CD4-positive, alpha-beta memory T cell (primary cell): ENCODE data around the gene KDM3B. TPM values are rescaled to one million over a fixed set of nuclear protein-coding genes. Genes with fewer than 3 reads are reported as not detected.
A peak's percentile ranks its signal among the peaks of the same experiment; 100 is the strongest.

ENCODE experiments used
- CTCF ChIA-PET: fragments of 350-600 bp; sonication (Branson Sonifier 250); formaldehyde crosslinking; loops from one replicate; lab custom pipeline; 2021; ENCODE audit warnings: inconsistent platforms; ENCODE audit not compliant: partially characterized antibody; lab: Charles Lee
- POLR2A ChIA-PET: fragments of 350-600 bp; sonication (Branson Sonifier 250); formaldehyde crosslinking; loops from one replicate; lab custom pipeline; 2021; ENCODE audit not compliant: partially characterized antibody; lab: Charles Lee
- DNase-seq, 5 donors: peaks; one replicate each; pipeline versions ENCODE4 v3.0.0 to v3.0.0-alpha.2; 2020 to 2022; ENCODE audit warnings: mixed read lengths in 1 of 5
- H3K27ac ChIP-seq: one replicate; pipeline ENCODE4 v1.7.0; 2013; ENCODE audit warnings: low read depth, low read length
- H3K27me3 ChIP-seq: 2 replicates; pipeline ENCODE4 v1.7.0; 2013; ENCODE audit warnings: mild to moderate bottlenecking, low read length, moderate library complexity; ENCODE audit not compliant: insufficient read depth
- H3K36me3 ChIP-seq: 2 replicates; pipeline ENCODE4 v1.7.0; 2013; ENCODE audit warnings: mild to moderate bottlenecking, low read length, moderate library complexity; ENCODE audit not compliant: insufficient read depth
- H3K4me1 ChIP-seq: 2 replicates; pipeline ENCODE4 v1.7.0; 2013; ENCODE audit warnings: mild to moderate bottlenecking, low read length, moderate library complexity; ENCODE audit not compliant: insufficient read depth
- H3K4me3 ChIP-seq, 2 donors: one replicate each; pipeline ENCODE4 v1.7.0; 2013; ENCODE audit warnings: low read length in 2 of 2, mild to moderate bottlenecking in 1 of 2
- H3K9me3 ChIP-seq, 2 donors: one replicate each; pipeline ENCODE4 v1.7.0; 2013; ENCODE audit warnings: low read length in 2 of 2, control low read depth in 1 of 2; ENCODE audit not compliant: control insufficient read depth in 1 of 2
- H3K27ac Mint-ChIP-seq, 7 donors: one replicate each; pipeline ENCODE4 v1.8.0; 2020 to 2021; ENCODE audit warnings: mixed read lengths in 7 of 7, mild to moderate bottlenecking in 6 of 7, inconsistent platforms in 3 of 7, moderate library complexity in 3 of 7
- H3K27me3 Mint-ChIP-seq, 2 donors: one replicate each; pipeline ENCODE4 v1.8.0; 2020 to 2021; ENCODE audit warnings: mixed read lengths in 2 of 2
- H3K36me3 Mint-ChIP-seq, 2 donors: one replicate each; pipeline ENCODE4 v1.8.0; 2020 to 2021; ENCODE audit warnings: mixed read lengths in 2 of 2, inconsistent platforms in 1 of 2, mild to moderate bottlenecking in 1 of 2
- H3K4me1 Mint-ChIP-seq, 4 donors: one replicate each; pipeline ENCODE4 v1.8.0; 2020 to 2021; ENCODE audit warnings: mixed read lengths in 4 of 4, mild to moderate bottlenecking in 1 of 4
- H3K4me3 Mint-ChIP-seq, 8 donors: one replicate each; pipeline ENCODE4 v1.8.0; 2020 to 2021; ENCODE audit warnings: mixed read lengths in 8 of 8, mild to moderate bottlenecking in 7 of 8, moderate library complexity in 6 of 8, inconsistent platforms in 3 of 8
- H3K9me3 Mint-ChIP-seq, 8 donors: one replicate each; pipeline ENCODE4 v1.8.0; 2020 to 2021; ENCODE audit warnings: mixed read lengths in 8 of 8, mild to moderate bottlenecking in 5 of 8, inconsistent platforms in 3 of 8, moderate library complexity in 1 of 8
- intact Hi-C: fragments of 100-400 bp; cut with micrococcal nuclease; formaldehyde crosslinking; loops from one replicate; pipeline ENCODE4 v1.15.1; 2023
- polyA plus RNA-seq, 2 donors: library from polyadenylated mRNA; unstranded; fragments of 300-500 nt; fragmentation: Illumina TruSeq; gene quantifications; one replicate each; pipeline ENCODE4 v1.2.3, GENCODE V29; 2021
- total RNA-seq, 2 experiments: library from RNA; stranded (reverse); gene quantifications; one replicate each; pipeline ENCODE4 v1.2.3, GENCODE V29; 2021

Gene KDM3B
- total and polyA plus RNA-seq, 4 experiments from 2014 or later: 4.1 to 85.6 (median 50.7) TPM

DNA sequence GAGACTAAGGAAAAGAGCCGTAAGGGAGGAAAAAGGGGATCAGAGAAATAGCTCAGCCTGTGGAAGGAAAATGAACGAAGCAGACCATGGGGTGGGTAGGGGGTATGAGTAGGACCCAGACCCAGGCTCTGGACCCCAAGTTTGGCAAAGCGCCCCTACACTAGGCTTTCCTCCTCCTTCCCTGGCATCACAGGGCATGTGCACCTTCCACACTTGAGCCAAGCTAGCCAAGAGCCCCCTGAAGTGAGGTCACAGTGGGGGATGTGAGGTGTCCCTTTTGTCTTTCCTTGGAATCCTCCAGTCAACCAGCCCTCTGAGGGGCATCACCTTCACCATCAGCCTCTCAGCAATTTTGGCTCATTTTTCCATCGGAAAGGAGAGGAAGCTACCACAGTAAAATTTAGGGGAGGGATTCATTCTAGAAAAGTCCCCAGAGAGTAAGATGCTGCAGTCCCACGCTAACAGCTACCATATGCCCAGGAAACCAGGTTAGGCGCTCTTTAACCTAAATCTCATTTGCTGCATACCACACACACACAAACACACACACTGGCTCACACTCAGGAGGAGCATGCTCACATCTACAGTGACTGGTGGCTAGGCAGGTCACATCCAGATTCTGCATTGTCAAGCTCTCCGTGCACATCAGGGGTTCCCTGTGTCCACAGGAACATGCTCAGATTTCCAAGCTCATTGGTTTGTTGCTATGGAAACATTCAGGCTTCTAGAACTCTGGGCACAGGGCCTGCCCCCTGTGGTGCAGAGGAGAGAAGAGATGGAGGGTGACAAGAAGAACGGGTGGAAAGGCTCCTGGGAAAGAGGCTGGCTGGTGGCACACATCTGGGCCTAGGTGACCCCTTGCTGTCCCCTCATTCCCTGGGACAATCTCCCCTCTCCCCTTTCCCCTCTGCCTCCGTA, 96.3 kb downstream of the KDM3B start:
- no peaks in the 10 kb centered on the region for H3K36me3 ChIP-seq
- Mint-ChIP-seq H3K4me1 (peaks cover 7 to 13% (median 10%) of the 10 kb centered on the region in 4 donors), H3K36me3 (no peaks in the 10 kb centered on the region), H3K4me3 (no peak overlapping the region), H3K9me3 (no peaks in the 10 kb centered on the region), H3K27me3 (peaks cover 2 to 4% of the 10 kb centered on the region in 2 donors), H3K27ac (peak overlapping the region in 1 of 7 donors; percentile 68)
- peaks cover 8% of the 10 kb centered on the region for H3K4me1 ChIP-seq
- no peak overlapping the region for H3K27ac ChIP-seq
- no peaks in the 10 kb centered on the region for H3K9me3 ChIP-seq
- intact Hi-C loops: no loop called here
- POLR2A ChIA-PET: interaction anchor here (1.6 to 3.4 kb wide), 3 partner anchors 11 to 55 kb away, joined by 6 to 16 read pairs (median 7); partner anchors contain the start of genes EGR1 and REEP2
- H3K27me3 ChIP-seq: no peaks in the 10 kb centered on the region
- CTCF ChIA-PET: interaction anchor here (0.7 to 21.4 kb wide), 21 partner anchors 8 to 814 kb away, joined by 3 to 507 read pairs (median 4); partner anchors contain the start of genes EGR1 and REEP2
- peak in 1 of 5 donors; percentile 30 for DNase-seq
- H3K4me3 ChIP-seq: no peak overlapping the region

DNA sequence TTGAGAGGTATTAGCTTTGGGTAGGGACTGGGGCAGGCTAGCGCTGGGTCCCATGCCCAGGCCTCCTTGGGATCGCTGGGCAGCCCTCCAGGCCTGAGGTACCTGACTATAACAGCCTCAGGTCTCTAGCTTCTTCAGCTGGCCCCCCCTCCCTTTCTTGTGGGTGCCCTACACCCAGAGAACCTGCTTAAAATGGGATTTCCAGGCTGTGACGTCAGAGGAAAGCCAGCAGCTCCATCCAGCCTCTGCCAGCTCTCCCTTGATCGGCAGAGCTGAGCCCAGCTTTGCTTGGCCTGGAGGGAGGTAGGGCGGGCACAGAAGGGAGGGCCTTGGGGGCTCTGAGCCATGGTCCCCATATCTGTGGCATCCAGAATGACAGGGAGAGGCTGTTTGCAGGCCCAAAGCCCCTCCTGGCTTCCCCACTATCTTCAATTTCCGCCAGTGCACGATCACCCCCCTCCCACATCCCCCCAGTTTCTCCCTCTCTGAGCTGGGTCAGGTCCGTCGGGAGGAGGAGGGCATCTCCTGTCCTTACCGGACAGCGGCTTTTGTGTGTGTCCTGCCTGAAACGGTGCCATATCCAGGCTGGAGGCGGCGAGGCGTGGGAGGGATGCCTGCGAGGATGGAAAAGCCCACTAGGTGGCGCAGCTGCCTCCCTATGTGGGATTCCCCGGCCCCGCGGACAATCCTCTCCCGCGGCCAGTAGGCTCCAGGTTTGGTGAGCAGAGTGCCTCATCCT, 97.2 kb downstream of the KDM3B start:
- H3K4me3 ChIP-seq: no peak overlapping the region
- Mint-ChIP-seq H3K9me3 (no peaks in the 10 kb centered on the region), H3K27me3 (peaks cover 2 to 4% of the 10 kb centered on the region in 2 donors), H3K36me3 (no peaks in the 10 kb centered on the region), H3K27ac (peak overlapping the region in 5 of 7 donors; percentile 42 to 81 (median 73)), H3K4me3 (peak overlapping the region in 4 of 8 donors; percentile 9 to 69 (median 44)), H3K4me1 (peaks cover 7 to 13% (median 10%) of the 10 kb centered on the region in 4 donors)
- POLR2A ChIA-PET: interaction anchor here (0.6 to 3.4 kb wide), 4 partner anchors 12 to 563 kb away, joined by 3 to 16 read pairs (median 6); partner anchors contain the start of genes EGR1 and REEP2
- no peak overlapping the region for H3K27ac ChIP-seq
- intact Hi-C loops: loop anchor here (1.0 to 2.0 kb wide), 4 partner anchors 15 to 813 kb away; no protein-coding TSS in a partner anchor
- DNase-seq: peak; percentile 59 to 71 (median 63)
- H3K9me3 ChIP-seq: no peaks in the 10 kb centered on the region
- CTCF ChIA-PET: interaction anchor here (0.7 to 21.4 kb wide), 34 partner anchors 10 to 1682 kb away, joined by 3 to 507 read pairs (median 4); partner anchors contain the start of genes EGR1, KIF20A and REEP2
- H3K36me3 ChIP-seq: no peaks in the 10 kb centered on the region
- H3K27me3 ChIP-seq: no peaks in the 10 kb centered on the region
- peaks cover 8% of the 10 kb centered on the region for H3K4me1 ChIP-seq

- ChIA-PET CTCF (interaction anchor here (0.6 to 21.4 kb wide), 19 partner anchors 9 to 956 kb away, joined by 3 to 507 read pairs (median 5); partner anchors contain the start of genes EGR1 and REEP2), POLR2A (no interaction called here)
- no peaks in the 10 kb centered on the region for H3K36me3 Mint-ChIP-seq
- no peaks in the 10 kb centered on the region for H3K9me3 ChIP-seq
- peak in 1 of 5 donors; percentile 19 for DNase-seq
- H3K4me3 ChIP-seq: no peak overlapping the region
- H3K4me1 Mint-ChIP-seq: peaks cover 7 to 16% (median 10%) of the 10 kb centered on the region in 4 donors
- no peak overlapping the region for H3K27ac ChIP-seq
- H3K27me3 Mint-ChIP-seq: peaks cover 2 to 4% of the 10 kb centered on the region in 2 donors
- H3K36me3 ChIP-seq: no peaks in the 10 kb centered on the region
- H3K4me3 Mint-ChIP-seq: no peak overlapping the region
- H3K27ac Mint-ChIP-seq: no peak overlapping the region
- peaks cover 8% of the 10 kb centered on the region for H3K4me1 ChIP-seq
- no peaks in the 10 kb centered on the region for H3K9me3 Mint-ChIP-seq
- no peaks in the 10 kb centered on the region for H3K27me3 ChIP-seq
- intact Hi-C loops: loop anchor here (1.0 to 2.0 kb wide), 4 partner anchors 13 to 812 kb away; no protein-coding TSS in a partner anchor
Observed at GRCh38 chr5:138450971-138451370, 98.5 kb downstream of the KDM3B start.

DNA sequence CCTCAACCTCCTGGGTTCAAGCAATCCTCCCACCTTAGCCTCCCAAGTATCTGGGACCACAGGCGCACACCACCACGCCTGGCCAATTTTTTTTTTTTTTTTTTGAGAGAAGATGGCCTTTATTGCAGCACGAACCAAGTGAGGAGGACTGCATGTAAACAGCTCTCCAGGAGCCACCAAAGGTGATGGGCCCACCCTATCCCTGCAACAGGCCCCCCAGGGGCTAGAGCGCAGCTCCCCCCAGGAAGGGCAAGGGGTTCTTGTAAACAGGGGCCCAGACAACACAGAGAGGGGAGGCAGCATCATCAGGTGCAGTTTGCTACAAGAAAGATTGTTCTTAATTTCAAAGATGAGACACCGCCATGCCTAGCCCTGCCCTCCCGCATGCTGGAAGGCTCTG, 100.2 kb downstream of the KDM3B start:
- no peak for DNase-seq
- intact Hi-C loops: no loop called here
- Histone ChIP-seq H3K4me3 (no peak overlapping the region), H3K27ac (no peak overlapping the region), H3K4me1 (peaks cover 10% of the 10 kb centered on the region), H3K27me3 (no peaks in the 10 kb centered on the region), H3K36me3 (no peaks in the 10 kb centered on the region), H3K9me3 (no peaks in the 10 kb centered on the region)
- no peaks in the 10 kb centered on the region for H3K9me3 Mint-ChIP-seq
- H3K36me3 Mint-ChIP-seq: no peaks in the 10 kb centered on the region
- no peak overlapping the region for H3K4me3 Mint-ChIP-seq
- POLR2A ChIA-PET: no interaction called here
- peaks cover 7 to 19% (median 11%) of the 10 kb centered on the region in 4 donors for H3K4me1 Mint-ChIP-seq
- CTCF ChIA-PET: interaction anchor here (0.6 to 21.4 kb wide), 4 partner anchors 7 to 700 kb away, joined by 3 to 507 read pairs (median 42); partner anchors contain the start of gene EGR1
- H3K27ac Mint-ChIP-seq: no peak overlapping the region
- peaks cover 2 to 4% of the 10 kb centered on the region in 2 donors for H3K27me3 Mint-ChIP-seq

DNA sequence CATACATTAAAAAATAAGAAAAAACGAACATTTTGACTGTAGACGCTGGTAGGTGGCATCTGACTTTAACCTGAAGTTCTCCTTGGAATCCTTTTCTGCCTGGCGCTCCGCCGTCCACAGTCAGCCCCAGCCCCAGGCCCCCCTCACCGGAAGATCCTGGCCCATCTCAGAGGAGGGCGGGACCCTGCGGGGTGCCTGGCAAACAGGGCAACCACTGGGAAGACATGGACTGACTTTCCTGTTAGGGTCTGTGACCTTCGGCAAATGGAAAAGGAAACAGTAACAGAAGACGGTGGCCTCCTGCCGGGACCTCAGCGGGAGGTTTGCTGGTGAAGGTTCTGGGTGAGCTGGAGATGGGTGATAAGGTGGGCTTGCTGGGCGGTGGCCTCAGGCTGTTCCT, 101.1 kb downstream of the KDM3B start:
- POLR2A ChIA-PET: interaction anchor here (1.2 to 1.6 kb wide), 2 partner anchors 12 to 49 kb away, joined by 3 to 7 read pairs; partner anchors contain the start of gene EGR1

GRCh38 chr5:138454121-138454520, 101.6 kb downstream of the KDM3B start:
- Histone ChIP-seq H3K36me3 (no peaks in the 10 kb centered on the region), H3K4me3 (no peak overlapping the region), H3K9me3 (no peaks in the 10 kb centered on the region), H3K4me1 (peaks cover 24% of the 10 kb centered on the region), H3K27me3 (no peaks in the 10 kb centered on the region), H3K27ac (no peak overlapping the region)
- POLR2A ChIA-PET: interaction anchor here (1.2 to 1.6 kb wide), 2 partner anchors 11 to 49 kb away, joined by 3 to 7 read pairs; partner anchors contain the start of gene EGR1
- H3K4me3 Mint-ChIP-seq: no peak overlapping the region
- DNase-seq: peak in 1 of 5 donors; percentile 7
- H3K27me3 Mint-ChIP-seq: peaks cover 2 to 4% of the 10 kb centered on the region in 2 donors
- CTCF ChIA-PET: interaction anchor here (21.4 kb wide), 1 partner anchor 45 kb away, joined by 507 read pairs; no protein-coding TSS in a partner anchor
- H3K9me3 Mint-ChIP-seq: no peaks in the 10 kb centered on the region
- peaks cover 12 to 32% (median 21%) of the 10 kb centered on the region in 4 donors for H3K4me1 Mint-ChIP-seq
- no peaks in the 10 kb centered on the region for H3K36me3 Mint-ChIP-seq
- peak overlapping the region in 1 of 7 donors; percentile 74 for H3K27ac Mint-ChIP-seq
- intact Hi-C loops: no loop called here

More for the DNA sequence above, 101.1 kb downstream of the KDM3B start:
- Histone ChIP-seq H3K36me3 (no peaks in the 10 kb centered on the region), H3K4me3 (no peak overlapping the region), H3K9me3 (no peaks in the 10 kb centered on the region), H3K27me3 (no peaks in the 10 kb centered on the region), H3K27ac (no peak overlapping the region), H3K4me1 (peaks cover 19% of the 10 kb centered on the region)
- CTCF ChIA-PET: interaction anchor here (21.4 kb wide), 1 partner anchor 45 kb away, joined by 507 read pairs; no protein-coding TSS in a partner anchor
- intact Hi-C loops: no loop called here
- H3K27ac Mint-ChIP-seq: peak overlapping the region in 2 of 7 donors; percentile 25 to 53
- peaks cover 2 to 4% of the 10 kb centered on the region in 2 donors for H3K27me3 Mint-ChIP-seq
- DNase-seq: no peak
- no peak overlapping the region for H3K4me3 Mint-ChIP-seq
- H3K9me3 Mint-ChIP-seq: no peaks in the 10 kb centered on the region
- H3K4me1 Mint-ChIP-seq: peaks cover 7 to 27% (median 16%) of the 10 kb centered on the region in 4 donors
- H3K36me3 Mint-ChIP-seq: no peaks in the 10 kb centered on the region
